ENCODE results near the gene FBN2. TPM values are rescaled to one million over a fixed set of nuclear protein-coding genes. Genes with fewer than 3 reads are reported as not detected.

Gene FBN2
- total RNA-seq, 1 experiment from 2014 or later: 193 TPM

DNA sequence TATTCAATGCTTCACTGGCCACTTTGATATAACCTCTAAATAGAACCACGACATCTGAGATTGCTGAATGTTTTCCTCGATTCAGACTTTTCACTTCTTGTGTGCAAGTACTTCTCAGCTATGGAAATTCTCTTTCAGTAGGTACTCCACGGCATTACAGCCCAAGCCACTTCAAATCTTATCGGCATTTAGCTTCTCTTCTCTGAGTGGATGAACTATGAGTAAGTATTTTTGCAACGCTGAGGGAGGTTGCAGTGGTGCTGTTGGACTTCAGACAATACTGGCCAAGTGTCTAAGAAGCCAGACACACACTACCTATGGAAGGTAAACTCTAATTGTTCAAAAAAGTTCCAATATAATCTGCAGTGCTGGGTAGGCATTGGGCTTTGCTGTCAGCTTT, 60.1 kb downstream of the FBN2 start:
- Mint-ChIP-seq H3K9me3 (ENCODE audit: unreplicated experiment) (no peaks in the 10 kb centered on the region), H3K36me3 (ENCODE audit: insufficient read depth, unreplicated experiment) (peaks cover 6% of the 10 kb centered on the region), H3K27ac (ENCODE audit: low read depth, unreplicated experiment) (no peak overlapping the region), H3K4me3 (ENCODE audit: unreplicated experiment) (no peak overlapping the region), H3K27me3 (ENCODE audit: insufficient read depth, unreplicated experiment) (no peaks in the 10 kb centered on the region), H3K4me1 (ENCODE audit: insufficient read depth, unreplicated experiment) (no peaks in the 10 kb centered on the region)
- ChIA-PET POLR2A (interaction anchor here (0.6 kb wide), 1 partner anchor 1054 kb away, joined by 3 read pairs; no protein-coding TSS in a partner anchor), CTCF (interaction anchor here (1.1 kb wide), 1 partner anchor 21 kb away, joined by 3 read pairs; no protein-coding TSS in a partner anchor)
- DNase-seq (ENCODE audit: unreplicated experiment): no peak
- intact Hi-C loops (cut with micrococcal nuclease): no loop called here
- no peak for TF ChIP-seq CTCF (IDR thresholded peaks at IDR 0.05; ENCODE audit: unreplicated experiment)
- BruUV-seq (replicated peaks): no TSS peak

GRCh38 chr5:128475693-128476092, 62.4 kb downstream of the FBN2 start:
- H3K36me3 Mint-ChIP-seq (ENCODE audit: insufficient read depth, unreplicated experiment): peaks cover 6% of the 10 kb centered on the region
- ChIA-PET POLR2A (no interaction called here), CTCF (no interaction called here)
- H3K27ac Mint-ChIP-seq (ENCODE audit: low read depth, unreplicated experiment): no peak overlapping the region
- intact Hi-C loops (cut with micrococcal nuclease): no loop called here
- no peaks in the 10 kb centered on the region for H3K27me3 Mint-ChIP-seq (ENCODE audit: insufficient read depth, unreplicated experiment)
- BruUV-seq (replicated peaks): no TSS peak
- no peak overlapping the region for H3K4me3 Mint-ChIP-seq (ENCODE audit: unreplicated experiment)
- H3K4me1 Mint-ChIP-seq (ENCODE audit: insufficient read depth, unreplicated experiment): no peaks in the 10 kb centered on the region
- no peak for DNase-seq (ENCODE audit: unreplicated experiment)
- TF ChIP-seq CTCF (IDR thresholded peaks at IDR 0.05; ENCODE audit: unreplicated experiment): no peak
- no peaks in the 10 kb centered on the region for H3K9me3 Mint-ChIP-seq (ENCODE audit: unreplicated experiment)

GRCh38 chr5:128472919-128473318, 65.1 kb downstream of the FBN2 start:
- peaks cover 11% of the 10 kb centered on the region for H3K4me1 Mint-ChIP-seq (ENCODE audit: insufficient read depth, unreplicated experiment)
- no peak overlapping the region for H3K27ac Mint-ChIP-seq (ENCODE audit: low read depth, unreplicated experiment)
- no peak for DNase-seq (ENCODE audit: unreplicated experiment)
- H3K36me3 Mint-ChIP-seq (ENCODE audit: insufficient read depth, unreplicated experiment): no peaks in the 10 kb centered on the region
- no peak for TF ChIP-seq CTCF (IDR thresholded peaks at IDR 0.05; ENCODE audit: unreplicated experiment)
- intact Hi-C loops (cut with micrococcal nuclease): no loop called here
- no peaks in the 10 kb centered on the region for H3K9me3 Mint-ChIP-seq (ENCODE audit: unreplicated experiment)
- BruUV-seq (replicated peaks): no TSS peak
- H3K27me3 Mint-ChIP-seq (ENCODE audit: insufficient read depth, unreplicated experiment): no peaks in the 10 kb centered on the region
- ChIA-PET POLR2A (no interaction called here), CTCF (interaction anchor here (0.7 to 0.9 kb wide), 2 partner anchors 18 to 245 kb away, joined by 3 to 4 read pairs; no protein-coding TSS in a partner anchor)
- no peak overlapping the region for H3K4me3 Mint-ChIP-seq (ENCODE audit: unreplicated experiment)

DNA sequence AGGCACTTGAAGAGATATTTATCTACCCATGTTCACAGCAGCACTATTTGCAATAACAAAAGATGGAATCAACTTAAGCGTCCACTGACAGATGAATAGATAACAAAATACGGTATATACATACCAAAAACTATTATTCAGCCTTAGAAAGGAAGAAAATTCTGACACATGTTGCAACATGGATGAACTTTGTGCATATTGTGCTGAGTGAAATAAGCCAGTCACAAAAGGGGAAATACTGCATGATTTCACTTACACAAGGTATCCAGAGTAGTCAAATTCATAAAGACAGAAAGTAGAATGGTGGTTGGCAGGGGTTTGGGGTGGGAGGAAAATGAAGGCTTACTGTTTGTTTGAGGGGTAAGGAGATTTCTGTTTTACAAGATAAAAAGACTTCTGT, 66.0 kb downstream of the FBN2 start:
- BruUV-seq (replicated peaks): no TSS peak
- peaks cover 11% of the 10 kb centered on the region for H3K4me1 Mint-ChIP-seq (ENCODE audit: insufficient read depth, unreplicated experiment)
- intact Hi-C loops (cut with micrococcal nuclease): no loop called here
- CTCF ChIA-PET: no interaction called here
- no peaks in the 10 kb centered on the region for H3K9me3 Mint-ChIP-seq (ENCODE audit: unreplicated experiment)
- H3K36me3 Mint-ChIP-seq (ENCODE audit: insufficient read depth, unreplicated experiment): no peaks in the 10 kb centered on the region
- POLR2A ChIA-PET: no interaction called here
- no peak for TF ChIP-seq CTCF (IDR thresholded peaks at IDR 0.05; ENCODE audit: unreplicated experiment)
- DNase-seq (ENCODE audit: unreplicated experiment): no peak
- no peak overlapping the region for H3K27ac Mint-ChIP-seq (ENCODE audit: low read depth, unreplicated experiment)
- no peaks in the 10 kb centered on the region for H3K27me3 Mint-ChIP-seq (ENCODE audit: insufficient read depth, unreplicated experiment)
- no peak overlapping the region for H3K4me3 Mint-ChIP-seq (ENCODE audit: unreplicated experiment)
